VCaP (cell line): ENCODE data around the gene DNAH3.
"Not testable (repeated sequence)": the region's sequence is repeated elsewhere in the genome, so short reads cannot be mapped to it uniquely, and the experiment has no call there.

Source experiments
- H3K27ac ChIP-seq: fragments of 450-650 bp; 2 replicates; pipeline ENCODE4 v1.5.1; 2017
- TF ChIP-seq, protein P1 (sequence below): fragments of 450-650 bp; conservative IDR thresholded peaks from 2 replicates; pipeline ENCODE4 v1.5.1; 2017; ENCODE audit warnings: mild to moderate bottlenecking, moderate library complexity

DNAH3 gene

GRCh38 chr16:20931066-20931600 lies 219.5 kb downstream of the DNAH3 start:
- TF ChIP-seq, protein P1, sequence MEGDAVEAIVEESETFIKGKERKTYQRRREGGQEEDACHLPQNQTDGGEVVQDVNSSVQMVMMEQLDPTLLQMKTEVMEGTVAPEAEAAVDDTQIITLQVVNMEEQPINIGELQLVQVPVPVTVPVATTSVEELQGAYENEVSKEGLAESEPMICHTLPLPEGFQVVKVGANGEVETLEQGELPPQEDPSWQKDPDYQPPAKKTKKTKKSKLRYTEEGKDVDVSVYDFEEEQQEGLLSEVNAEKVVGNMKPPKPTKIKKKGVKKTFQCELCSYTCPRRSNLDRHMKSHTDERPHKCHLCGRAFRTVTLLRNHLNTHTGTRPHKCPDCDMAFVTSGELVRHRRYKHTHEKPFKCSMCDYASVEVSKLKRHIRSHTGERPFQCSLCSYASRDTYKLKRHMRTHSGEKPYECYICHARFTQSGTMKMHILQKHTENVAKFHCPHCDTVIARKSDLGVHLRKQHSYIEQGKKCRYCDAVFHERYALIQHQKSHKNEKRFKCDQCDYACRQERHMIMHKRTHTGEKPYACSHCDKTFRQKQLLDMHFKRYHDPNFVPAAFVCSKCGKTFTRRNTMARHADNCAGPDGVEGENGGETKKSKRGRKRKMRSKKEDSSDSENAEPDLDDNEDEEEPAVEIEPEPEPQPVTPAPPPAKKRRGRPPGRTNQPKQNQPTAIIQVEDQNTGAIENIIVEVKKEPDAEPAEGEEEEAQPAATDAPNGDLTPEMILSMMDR = no peak

DNA sequence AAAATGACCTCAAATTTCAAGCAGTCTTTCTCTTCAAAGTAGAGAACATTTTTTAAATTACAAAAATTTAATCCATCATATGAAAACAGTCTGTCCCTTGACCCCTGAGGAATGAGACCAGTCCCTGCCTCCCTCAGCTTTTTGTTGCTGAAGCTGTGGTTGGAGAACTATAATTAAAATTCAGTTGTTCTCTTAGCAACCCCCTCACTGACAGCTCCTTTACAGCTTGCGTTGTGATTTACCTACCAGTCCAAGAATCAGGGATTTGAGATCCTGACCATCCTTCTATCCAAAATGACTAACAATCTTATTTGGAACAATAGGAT lies 220.3 kb downstream of the DNAH3 start:
- TF ChIP-seq, protein P1 = no peak
- no peak overlapping the region for H3K27ac ChIP-seq

More at GRCh38 chr16:20931066-20931600, 219.5 kb downstream of the DNAH3 start:
- H3K27ac ChIP-seq = no peak overlapping the region

DNA sequence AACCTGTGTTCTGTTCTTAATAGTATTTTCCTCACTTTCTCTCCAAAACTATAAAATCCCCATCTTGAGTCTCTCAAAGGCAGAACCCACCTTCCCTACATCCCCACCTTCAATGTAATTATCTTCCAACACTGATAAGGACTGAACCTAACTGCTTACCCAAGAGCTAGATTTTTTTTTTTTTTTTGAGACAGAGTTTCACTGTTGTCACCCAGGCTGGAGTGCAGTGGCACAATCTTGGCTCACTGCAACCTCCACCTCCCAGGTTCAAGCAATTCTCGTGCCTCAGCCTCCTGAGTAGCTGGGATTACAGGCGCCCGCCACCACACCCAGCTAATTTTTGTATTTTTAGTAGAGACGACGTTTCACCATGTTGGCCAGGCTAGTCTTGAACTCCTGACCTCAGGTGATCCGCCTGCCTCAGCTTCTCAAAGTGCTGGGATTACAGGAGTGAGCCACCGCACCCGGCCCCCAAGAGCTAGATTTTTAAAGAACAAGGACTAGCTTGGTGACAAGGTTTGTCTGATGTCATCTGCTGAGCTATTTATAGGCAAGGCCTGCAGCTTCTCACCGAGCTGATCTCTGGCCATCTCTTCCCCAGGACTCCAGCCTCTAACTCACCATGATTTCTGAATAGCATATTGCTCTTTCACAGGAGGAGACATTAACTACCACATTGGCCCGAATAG lies 220.8 kb downstream of the DNAH3 start:
- H3K27ac ChIP-seq = not testable (repeated sequence)

- TF ChIP-seq, protein P1 = no peak
- H3K27ac ChIP-seq = no peak overlapping the region
Observed at GRCh38 chr16:20928774-20929411, 221.8 kb downstream of the DNAH3 start.

- TF ChIP-seq, protein P1 = no peak
- no peak overlapping the region for H3K27ac ChIP-seq
Observed at GRCh38 chr16:20925751-20926150, 224.9 kb downstream of the DNAH3 start.

DNA sequence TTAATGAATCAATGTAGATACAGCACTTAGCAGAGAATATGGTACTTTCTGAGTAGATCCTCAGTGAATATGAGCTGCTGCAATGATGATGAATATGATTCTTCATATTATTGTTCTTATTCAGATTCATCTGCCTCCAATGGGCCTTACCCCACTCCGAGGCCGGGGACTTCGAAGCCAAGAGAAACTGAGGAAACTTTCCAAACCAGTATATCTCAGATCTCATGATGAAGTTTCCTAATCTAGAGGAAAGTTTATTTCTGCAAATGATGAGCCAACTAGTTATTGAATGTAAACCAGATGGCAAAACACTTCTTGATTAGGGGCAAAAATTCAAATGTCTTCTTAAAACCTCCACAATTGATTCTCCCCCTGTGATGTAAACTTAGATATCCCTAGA lies 226.8 kb downstream of the DNAH3 start:
- TF ChIP-seq, protein P1 = no peak
- H3K27ac ChIP-seq = no peak overlapping the region

- no peak overlapping the region for H3K27ac ChIP-seq
- TF ChIP-seq, protein P1 = no peak
Observed at GRCh38 chr16:20920799-20921198, 229.8 kb downstream of the DNAH3 start.

- no peak overlapping the region for H3K27ac ChIP-seq
- TF ChIP-seq, protein P1 = no peak
Observed at GRCh38 chr16:20920091-20920490, 230.6 kb downstream of the DNAH3 start.
